Prostate gland (tissue), 2 donors: ENCODE data around the gene ZNF674.

Experiments
- CTCF ChIP-seq, 4 experiments: fragments of 200-600 bp in 2 of 4; fragments of 450-650 bp in 2 of 4; sonication (generic) in 2 of 4; IDR thresholded peaks; 1 replicate in 3 of 4; 2 replicates in 1 of 4; pipeline ENCODE4 v1.5.1; 2016 to 2019; ENCODE audit warnings: antibody characterized with exemption in 4 of 4, mild to moderate bottlenecking in 2 of 4, moderate library complexity in 2 of 4
- POLR2A ChIP-seq: fragments of 450-650 bp; IDR thresholded peaks from one replicate; pipeline ENCODE4 v1.6.1; 2016; ENCODE audit warnings: antibody characterized with exemption, mild to moderate bottlenecking
- POLR2AphosphoS5 ChIP-seq: sonication (generic); formaldehyde crosslinking; IDR thresholded peaks from one replicate; pipeline ENCODE4 v1.6.1; 2017; ENCODE audit warnings: antibody characterized with exemption

DNA sequence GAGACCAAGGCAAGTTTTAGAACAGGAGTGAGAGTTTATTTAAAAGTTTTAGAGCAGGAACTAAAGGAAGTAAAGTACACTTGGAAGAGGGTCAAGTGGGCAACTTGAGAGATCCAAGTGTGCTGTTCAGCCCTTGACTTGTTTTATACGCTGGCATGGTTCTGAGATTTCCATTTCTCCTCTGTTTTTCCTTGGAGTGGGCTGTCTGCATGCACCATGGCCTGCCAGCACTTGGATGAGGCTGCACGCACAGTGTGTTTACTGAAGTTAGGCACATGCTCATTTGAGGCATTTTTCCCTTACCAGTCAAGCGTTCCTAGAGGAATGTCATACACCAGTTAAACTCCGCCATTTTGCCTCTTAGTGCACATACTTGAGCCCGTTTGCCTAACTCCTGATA lies 8.7 kb upstream of the ZNF674 start:
- TF ChIP-seq POLR2AphosphoS5 (no peak), CTCF (IDR thresholded peaks at IDR 0.05) (no peak), POLR2A (no peak)
